ENCODE results near the gene TMEM170B.

Gene TMEM170B

DNA sequence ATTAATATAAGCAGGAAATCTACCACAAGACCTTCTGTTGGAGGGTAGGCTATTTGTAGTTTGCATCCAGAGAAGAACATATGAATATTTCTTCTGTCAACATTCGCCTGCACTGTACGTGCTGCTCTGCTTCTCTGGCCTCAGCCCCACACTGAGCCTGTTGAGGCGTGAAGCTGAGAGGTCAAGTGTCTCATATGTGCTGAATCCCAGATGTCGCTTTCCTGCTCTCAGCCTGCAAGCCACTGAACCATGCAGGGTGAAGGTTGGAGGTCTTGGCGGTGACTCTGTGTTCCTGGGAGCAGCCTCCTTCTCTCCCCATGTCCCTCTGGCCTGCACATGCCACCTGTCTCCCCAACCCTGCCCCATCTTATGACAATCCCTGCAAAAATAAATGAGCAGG, 83.6 kb downstream of the TMEM170B start:
- DNase-seq, result peak; percentile 28

DNA sequence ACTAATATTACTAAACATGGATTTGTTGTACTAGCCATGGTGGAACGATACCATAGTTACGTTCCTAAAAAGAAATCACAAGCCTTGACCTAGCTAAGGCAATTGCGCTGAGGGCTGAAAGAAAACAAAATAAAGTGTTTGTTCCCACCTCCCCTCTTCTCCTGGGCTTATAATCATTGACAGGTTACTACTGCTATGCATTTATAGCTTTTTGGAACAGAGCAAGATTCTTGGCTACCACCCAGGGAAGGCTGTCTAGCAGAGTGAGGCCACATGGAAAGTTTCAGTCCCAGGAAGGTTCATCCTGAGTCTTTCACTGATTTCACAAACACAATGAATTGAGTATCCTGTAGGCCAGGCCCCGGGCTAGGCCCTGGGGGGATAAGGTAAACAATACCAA, 84.6 kb downstream of the TMEM170B start:
- no peak for DNase-seq

DNA sequence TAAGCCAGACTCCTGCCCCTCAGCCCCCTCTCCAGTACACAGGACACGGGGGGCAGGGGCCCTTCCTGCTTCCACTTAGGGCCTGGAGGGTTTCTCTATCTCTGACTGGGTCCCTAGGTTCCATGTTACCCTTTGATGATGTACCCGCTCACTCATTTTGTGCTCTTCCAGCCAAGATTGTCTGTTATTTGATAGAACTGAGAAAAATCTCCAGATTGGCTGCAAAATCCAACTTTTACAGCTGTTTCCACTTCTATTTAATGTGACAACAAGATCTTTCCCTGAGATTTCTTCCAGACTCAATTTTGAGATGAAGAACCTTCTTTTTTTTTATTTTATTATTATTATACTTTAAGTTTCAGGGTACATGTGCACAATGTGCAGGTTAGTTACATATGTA, 85.7 kb downstream of the TMEM170B start:
- DNase-seq, result no peak

DNA sequence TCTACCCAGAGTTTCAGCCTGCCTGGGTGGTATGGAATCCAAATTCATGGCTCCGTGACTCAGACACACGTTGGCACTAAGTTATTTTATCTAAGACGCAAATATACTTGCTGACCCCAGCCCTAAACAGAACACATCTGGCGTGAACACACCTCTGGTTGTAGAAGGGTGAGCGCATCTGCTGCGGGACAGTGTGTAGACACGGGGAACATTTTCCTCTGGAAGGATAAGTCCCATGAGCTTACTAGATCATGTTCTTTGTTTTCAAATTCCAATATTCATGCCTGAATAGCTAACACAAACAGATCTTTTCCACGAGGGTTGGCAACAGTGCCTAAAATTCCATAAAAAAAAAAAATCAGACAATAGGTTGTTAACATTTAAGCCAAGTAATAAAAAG, 87.8 kb downstream of the TMEM170B start:
- no peak for DNase-seq

DNA sequence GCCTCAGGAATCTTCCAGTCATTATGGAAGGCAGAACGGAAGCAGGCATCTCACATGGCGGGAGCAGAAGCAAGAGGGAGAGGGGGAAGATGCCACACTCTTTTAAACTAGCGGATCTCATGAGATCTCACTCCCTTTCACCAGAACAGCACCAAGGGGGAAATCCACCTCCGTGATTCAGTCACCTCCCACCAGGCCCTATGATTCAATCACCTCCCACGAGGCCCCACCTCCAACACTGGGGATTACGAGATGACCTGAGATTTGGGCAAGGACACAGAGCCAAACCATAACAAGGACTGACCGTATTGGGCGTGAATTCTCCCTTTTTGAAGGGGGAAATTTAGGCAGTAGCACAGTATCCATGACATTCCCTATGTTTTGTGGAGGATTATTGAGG, 88.8 kb downstream of the TMEM170B start:
- no peak for DNase-seq

DNA sequence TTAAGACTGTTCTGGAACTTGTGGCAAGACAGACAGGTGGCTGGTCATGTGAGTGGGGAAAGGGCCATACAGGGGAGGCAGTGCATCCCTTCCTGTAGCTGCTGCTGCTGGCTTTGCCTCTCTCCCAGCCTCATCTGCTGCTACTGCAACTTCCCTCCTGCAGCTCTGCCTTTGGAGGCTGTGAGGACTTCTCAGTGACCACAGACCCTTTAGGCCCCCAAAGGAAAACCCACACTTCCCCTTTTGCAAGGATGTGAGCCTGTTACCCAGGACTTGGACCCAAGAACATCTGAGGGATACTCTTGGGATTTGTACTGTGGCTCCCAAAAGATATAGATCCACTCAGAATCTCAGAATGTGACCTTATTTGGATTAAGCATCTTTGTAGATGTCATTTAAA, 91.0 kb downstream of the TMEM170B start:
- no peak for DNase-seq

DNA sequence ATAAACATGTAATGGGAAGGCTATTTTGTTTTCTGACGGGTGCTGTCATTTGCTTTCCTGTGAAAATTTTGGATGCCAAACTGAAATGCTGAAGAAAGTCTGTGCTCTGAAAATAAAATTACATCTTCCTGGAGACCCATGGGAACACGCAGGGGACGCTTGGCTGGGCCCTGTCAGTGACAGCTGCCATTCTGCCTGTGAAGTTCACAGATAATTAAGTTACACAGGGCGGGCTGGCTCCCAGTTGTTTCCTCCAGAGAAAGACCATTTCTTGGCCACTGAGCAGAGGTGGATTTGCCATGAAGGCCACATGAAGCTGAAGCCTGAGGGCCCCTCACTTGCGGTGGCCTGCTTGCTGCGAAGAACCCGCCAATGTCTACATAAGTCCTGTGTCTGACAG, 93.5 kb downstream of the TMEM170B start:
- DNase-seq, result peak; percentile 5

DNA sequence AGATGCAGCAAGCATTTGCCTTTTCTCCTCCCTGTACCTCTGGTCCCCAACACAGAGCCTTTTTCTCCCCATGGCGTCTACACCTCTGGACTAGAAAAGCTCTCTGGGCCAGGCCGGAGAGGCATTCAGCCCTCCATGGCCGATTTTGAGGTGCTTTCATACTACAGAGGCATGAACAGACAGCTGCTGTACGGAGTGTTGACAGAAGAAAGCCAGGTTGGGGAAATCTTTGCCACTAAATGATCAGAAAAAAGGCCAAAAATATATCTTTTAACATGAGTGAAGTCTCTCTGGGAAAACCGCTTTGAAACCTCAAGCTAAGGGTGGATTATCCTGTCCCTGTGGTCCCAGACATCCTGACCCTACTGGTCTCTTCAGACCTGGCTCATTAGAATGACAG, 94.0 kb downstream of the TMEM170B start:
- DNase-seq, result no peak

DNA sequence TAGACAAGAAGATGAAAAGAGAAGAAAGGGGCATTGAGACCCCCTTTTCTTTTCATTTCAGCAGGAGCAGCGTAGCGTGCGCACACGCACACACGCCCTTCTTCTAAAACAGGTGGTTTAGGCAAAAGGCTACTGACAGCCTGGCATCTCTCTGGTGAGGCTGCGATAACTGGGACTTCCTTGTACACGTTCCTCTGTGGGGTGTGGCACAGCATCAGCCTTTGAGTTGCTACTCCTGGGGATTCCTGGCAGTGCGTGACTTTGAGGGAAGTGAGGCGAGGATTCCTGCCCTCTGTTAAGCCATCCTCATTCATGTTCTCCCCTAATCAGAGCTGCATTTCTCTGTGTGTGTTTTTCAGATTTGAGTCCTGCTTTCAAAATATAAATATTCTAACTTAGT, 94.7 kb downstream of the TMEM170B start:
- no peak for DNase-seq

DNA sequence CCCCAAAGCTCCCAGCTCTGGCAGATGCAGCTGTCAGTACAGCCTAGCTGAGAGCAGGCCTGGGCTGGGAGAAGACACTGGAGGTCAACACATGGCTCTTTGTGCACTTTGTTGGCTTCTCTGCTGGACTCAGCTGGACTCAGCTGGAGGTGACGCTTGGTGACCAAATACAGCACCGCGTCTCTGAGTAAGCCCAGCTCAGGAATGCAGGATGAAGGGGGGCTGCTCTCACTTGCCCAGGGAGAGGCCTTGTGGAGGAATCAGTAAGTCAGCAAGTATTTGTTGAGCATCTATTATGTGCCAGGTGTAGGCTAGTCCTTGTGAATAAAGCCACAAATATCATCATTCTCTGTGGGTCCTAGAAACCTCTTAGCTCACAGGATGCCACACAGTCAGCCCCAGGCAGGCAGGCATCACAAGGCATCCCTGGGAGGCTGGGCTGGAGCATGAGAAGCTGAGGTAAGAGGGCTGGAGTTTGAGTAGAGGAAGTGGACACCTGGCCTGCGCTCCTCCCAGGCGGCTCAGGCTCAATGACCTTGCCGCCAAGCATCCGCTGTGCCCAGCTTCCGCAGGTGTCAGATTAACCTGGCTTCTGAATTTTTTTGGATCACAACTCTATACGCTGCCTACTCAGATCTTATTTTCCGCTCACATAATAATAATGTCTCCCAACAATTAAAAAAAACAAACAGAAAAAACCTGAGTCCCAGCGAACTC, 95.4 kb downstream of the TMEM170B start:
- DNase-seq, result no peak
